ENCODE results near the gene OSR1.

- TF ChIP-seq CTCF (IDR thresholded peaks at IDR 0.05 in 8 of 11, conservative IDR thresholded peaks at IDR 0.05 in 3 of 11) (no peak), POLR2A (IDR thresholded peaks at IDR 0.05) (no peak), POLR2AphosphoS5 (IDR thresholded peaks at IDR 0.05) (no peak)
Observed at GRCh38 chr2:19371996-19372582, 13.7 kb upstream of the OSR1 start.

Data from spleen (tissue), 7 donors.